WTC11 (cell line): Measurements from ENCODE around the gene ACO2.

ENCODE experiments used
- CREM ChIP-seq: sonication (generic); formaldehyde crosslinking; IDR thresholded peaks from 2 replicates; pipeline ENCODE4 v1.8.1; 2022; ENCODE audit warnings: mild to moderate bottlenecking, missing genetic modification reagents, moderate library complexity
- CTCF ChIP-seq: fragments of 200-600 bp; IDR thresholded peaks from 2 replicates; pipeline ENCODE4 v1.8.0; 2022; ENCODE audit warnings: antibody characterized with exemption
- ETV6 ChIP-seq: sonication (generic); formaldehyde crosslinking; IDR thresholded peaks from 2 replicates; pipeline ENCODE4 v1.8.1; 2022; ENCODE audit warnings: mild to moderate bottlenecking, missing genetic modification reagents
- GABPB1 ChIP-seq: sonication (generic); formaldehyde crosslinking; IDR thresholded peaks from 2 replicates; pipeline ENCODE4 v1.8.1; 2023; ENCODE audit warnings: mild to moderate bottlenecking, missing genetic modification reagents
- OVOL2 ChIP-seq: fragments of 250-450 bp; sonication (Bioruptor Pico); IDR thresholded peaks from 2 replicates; pipeline ENCODE4 v1.9.0; 2021; ENCODE audit warnings: mild to moderate bottlenecking, borderline replicate concordance
- RELA ChIP-seq: sonication (generic); formaldehyde crosslinking; IDR thresholded peaks from 2 replicates; pipeline ENCODE4 v1.8.1; 2022; ENCODE audit warnings: missing genetic modification reagents, mild to moderate bottlenecking, borderline replicate concordance
- ZNF263 ChIP-seq: sonication (generic); formaldehyde crosslinking; IDR thresholded peaks from 2 replicates; pipeline ENCODE4 v1.8.1; 2022; ENCODE audit warnings: low read depth, mild to moderate bottlenecking, moderate library complexity, missing genetic modification reagents
- TF ChIP-seq, protein P1 (sequence below): sonication (generic); formaldehyde crosslinking; IDR thresholded peaks from 2 replicates; pipeline ENCODE4 v1.8.0; 2022; ENCODE audit warnings: mild to moderate bottlenecking, missing genetic modification reagents
- TF ChIP-seq, protein P2 (sequence below): sonication (generic); formaldehyde crosslinking; IDR thresholded peaks from 2 replicates; pipeline ENCODE4 v1.8.1; 2023; ENCODE audit warnings: mild to moderate bottlenecking, missing genetic modification reagents, moderate library complexity

- TF ChIP-seq, protein P1, sequence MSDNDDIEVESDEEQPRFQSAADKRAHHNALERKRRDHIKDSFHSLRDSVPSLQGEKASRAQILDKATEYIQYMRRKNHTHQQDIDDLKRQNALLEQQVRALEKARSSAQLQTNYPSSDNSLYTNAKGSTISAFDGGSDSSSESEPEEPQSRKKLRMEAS (CRISPR knock-in tag): no peak
- TF ChIP-seq OVOL2 (CRISPR knock-in tag): no peak
- TF ChIP-seq CTCF: no peak
- TF ChIP-seq RELA (CRISPR knock-in tag): no peak
- TF ChIP-seq, protein P2, sequence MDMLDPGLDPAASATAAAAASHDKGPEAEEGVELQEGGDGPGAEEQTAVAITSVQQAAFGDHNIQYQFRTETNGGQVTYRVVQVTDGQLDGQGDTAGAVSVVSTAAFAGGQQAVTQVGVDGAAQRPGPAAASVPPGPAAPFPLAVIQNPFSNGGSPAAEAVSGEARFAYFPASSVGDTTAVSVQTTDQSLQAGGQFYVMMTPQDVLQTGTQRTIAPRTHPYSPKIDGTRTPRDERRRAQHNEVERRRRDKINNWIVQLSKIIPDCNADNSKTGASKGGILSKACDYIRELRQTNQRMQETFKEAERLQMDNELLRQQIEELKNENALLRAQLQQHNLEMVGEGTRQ (CRISPR knock-in tag): no peak
- no peak for TF ChIP-seq CREM (CRISPR knock-in tag)
- TF ChIP-seq ZNF263 (CRISPR knock-in tag): no peak
- TF ChIP-seq GABPB1 (CRISPR knock-in tag): no peak
- TF ChIP-seq ETV6 (CRISPR knock-in tag): no peak
Observed at GRCh38 chr22:41560095-41560471, 91.2 kb downstream of the ACO2 start.
